Measurements from ENCODE around the gene PPHLN1. TPM values are rescaled to one million over a fixed set of nuclear protein-coding genes. Genes with fewer than 3 reads are reported as not detected.

Gene PPHLN1
- total and polyA plus RNA-seq, 2 of the 8 experiments (the other 6 are each of a cell fraction or from before 2014, with no cell fraction given), result 34.3 to 71.6 TPM

DNA sequence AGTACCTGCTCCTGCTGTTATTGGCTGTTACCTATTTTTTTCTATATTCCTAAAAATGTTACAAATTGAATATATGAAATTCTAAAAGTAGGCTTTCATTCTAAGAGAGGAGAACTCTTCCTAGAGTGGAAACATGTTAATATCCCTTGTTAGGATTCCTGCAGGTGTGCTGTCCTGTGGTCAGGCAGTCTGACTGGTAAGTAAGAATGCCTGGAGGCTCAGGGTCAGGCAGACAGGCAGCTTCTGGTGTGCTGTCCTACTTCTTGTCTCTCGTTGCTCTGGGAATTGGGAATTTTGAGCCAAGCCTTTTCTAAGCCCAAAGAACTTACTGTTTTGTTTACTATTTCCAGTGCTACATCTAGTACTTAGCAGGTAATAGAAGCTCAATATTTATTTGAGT is 10.3 kb downstream of the PPHLN1 start (continued):
- no peak for TF ChIP-seq HDAC6 (IDR thresholded peaks at IDR 0.05; ENCODE audit: low read depth, low read length)

All from H1 (cell line).